ENCODE results near the gene NCAM1. TPM values are rescaled to one million over a fixed set of nuclear protein-coding genes. Genes with fewer than 3 reads are reported as not detected.

Gene NCAM1
- total and polyA plus RNA-seq, 9 of the 15 experiments (the other 6 are each of a cell fraction or from before 2014, with no cell fraction given) = 0.09 to 0.23 TPM; not detected in 7

DNA sequence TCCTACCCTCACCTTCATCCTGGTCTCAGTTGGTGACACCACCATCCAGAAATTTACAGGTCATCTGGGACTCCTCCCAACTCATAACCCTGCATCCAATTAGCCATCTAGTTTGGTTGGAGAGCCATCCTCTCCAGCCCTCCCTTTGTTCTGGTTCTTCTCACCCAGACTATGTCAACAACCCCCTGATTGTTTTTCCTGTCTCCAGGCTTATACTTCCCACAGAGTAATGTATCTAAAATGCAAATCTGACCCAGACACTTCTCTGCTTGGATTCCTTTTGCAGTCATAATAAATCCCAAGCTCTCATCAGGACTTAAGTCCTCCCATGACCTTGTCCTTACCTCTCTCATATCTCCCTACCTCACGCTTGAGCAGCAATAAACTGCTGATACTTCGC is 356.1 kb downstream of the NCAM1 start:
- Histone ChIP-seq H3K4me3 (no peak overlapping the region), H4K20me1 (replicated peaks; ENCODE audit: control insufficient read depth, insufficient read depth, low read length) (no peaks in the 10 kb centered on the region), H3K4me1 (replicated peaks in 1 of 2; ENCODE audit: control insufficient read depth in 2 of 2, insufficient read depth in 2 of 2, low read length in 2 of 2) (peaks cover 5 to 8% of the 10 kb centered on the region in 2 experiments; a peak in 4 of 5 replicates), H3K9me3 (replicated peaks; ENCODE audit: control insufficient read depth, insufficient read depth, low read depth, low read length) (no peaks in the 10 kb centered on the region), H2AFZ (ENCODE audit: low read depth, low read length) (no peak overlapping the region), H3K36me3 (ENCODE audit: control insufficient read depth, insufficient read depth, low read length) (no peaks in the 10 kb centered on the region), H3K27me3 (ENCODE audit: control insufficient read depth in 2 of 2, insufficient read depth in 2 of 2, low read length in 2 of 2) (no peaks in the 10 kb centered on the region), H3K9me1 (ENCODE audit: control insufficient read depth, insufficient read depth, low read length) (no peaks in the 10 kb centered on the region), H3K9ac (ENCODE audit: insufficient read depth in 1 of 2, low read depth in 2 of 2, low read length in 2 of 2) (no peak overlapping the region), H3K79me2 (ENCODE audit: control insufficient read depth, insufficient read depth, low read length) (peaks cover 6% of the 10 kb centered on the region; the same call in 2 of the 3 replicates), H3K4me2 (ENCODE audit: insufficient read depth, low read length) (no peak overlapping the region), H3K27ac (ENCODE audit: extremely low read depth, low read depth, low read length) (no peak overlapping the region)
- POLR2A ChIA-PET = no interaction called here
- no peak for ATAC-seq
- 68% methylated on average over 2 of the region's 2 CpGs for WGBS (ENCODE audit: insufficient coverage, low coverage, missing lambda C conversion rate)
- CTCF ChIA-PET (ENCODE audit: low intra/inter-chr PET ratio) = interaction anchor here (0.7 kb wide), 1 partner anchor 579 kb away, joined by 4 read pairs; no protein-coding TSS in a partner anchor
- BruUV-seq (replicated peaks) = no TSS peak
- no peak for FAIRE-seq
- in situ Hi-C loops (cut with MboI) (loop anchor here (25.0 kb wide), 2 partner anchors 220 to 945 kb away; no protein-coding TSS in a partner anchor), intact Hi-C loops (cut with micrococcal nuclease) (no loop called here)
- DNase-seq (ENCODE audit: extremely low read depth in 1 of 4, low spot score in 3 of 4) = no peak
- TF ChIP-seq CC2D1A (IDR thresholded peaks at IDR 0.05) (no peak), ZNF511 (CRISPR knock-in tag; IDR thresholded peaks at IDR 0.05) (no peak), RAD21 (CRISPR knock-in tag; conservative IDR thresholded peaks at IDR 0.05 in 1 of 2, IDR thresholded peaks at IDR 0.05 in 1 of 2) (no peak), ZBTB40 (IDR thresholded peaks at IDR 0.05) (no peak), ZBTB40 (CRISPR knock-in tag; IDR thresholded peaks at IDR 0.05) (no peak), MCM2 (IDR thresholded peaks at IDR 0.05; ENCODE audit: low read depth) (no peak)
- TF ChIP-seq, protein P1, sequence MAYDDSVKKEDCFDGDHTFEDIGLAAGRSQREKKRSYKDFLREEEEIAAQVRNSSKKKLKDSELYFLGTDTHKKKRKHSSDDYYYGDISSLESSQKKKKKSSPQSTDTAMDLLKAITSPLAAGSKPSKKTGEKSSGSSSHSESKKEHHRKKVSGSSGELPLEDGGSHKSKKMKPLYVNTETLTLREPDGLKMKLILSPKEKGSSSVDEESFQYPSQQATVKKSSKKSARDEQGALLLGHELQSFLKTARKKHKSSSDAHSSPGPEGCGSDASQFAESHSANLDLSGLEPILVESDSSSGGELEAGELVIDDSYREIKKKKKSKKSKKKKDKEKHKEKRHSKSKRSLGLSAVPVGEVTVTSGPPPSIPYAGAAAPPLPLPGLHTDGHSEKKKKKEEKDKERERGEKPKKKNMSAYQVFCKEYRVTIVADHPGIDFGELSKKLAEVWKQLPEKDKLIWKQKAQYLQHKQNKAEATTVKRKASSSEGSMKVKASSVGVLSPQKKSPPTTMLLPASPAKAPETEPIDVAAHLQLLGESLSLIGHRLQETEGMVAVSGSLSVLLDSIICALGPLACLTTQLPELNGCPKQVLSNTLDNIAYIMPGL (CRISPR knock-in tag; IDR thresholded peaks at IDR 0.05) = no peak
- TF ChIP-seq, protein P2, sequence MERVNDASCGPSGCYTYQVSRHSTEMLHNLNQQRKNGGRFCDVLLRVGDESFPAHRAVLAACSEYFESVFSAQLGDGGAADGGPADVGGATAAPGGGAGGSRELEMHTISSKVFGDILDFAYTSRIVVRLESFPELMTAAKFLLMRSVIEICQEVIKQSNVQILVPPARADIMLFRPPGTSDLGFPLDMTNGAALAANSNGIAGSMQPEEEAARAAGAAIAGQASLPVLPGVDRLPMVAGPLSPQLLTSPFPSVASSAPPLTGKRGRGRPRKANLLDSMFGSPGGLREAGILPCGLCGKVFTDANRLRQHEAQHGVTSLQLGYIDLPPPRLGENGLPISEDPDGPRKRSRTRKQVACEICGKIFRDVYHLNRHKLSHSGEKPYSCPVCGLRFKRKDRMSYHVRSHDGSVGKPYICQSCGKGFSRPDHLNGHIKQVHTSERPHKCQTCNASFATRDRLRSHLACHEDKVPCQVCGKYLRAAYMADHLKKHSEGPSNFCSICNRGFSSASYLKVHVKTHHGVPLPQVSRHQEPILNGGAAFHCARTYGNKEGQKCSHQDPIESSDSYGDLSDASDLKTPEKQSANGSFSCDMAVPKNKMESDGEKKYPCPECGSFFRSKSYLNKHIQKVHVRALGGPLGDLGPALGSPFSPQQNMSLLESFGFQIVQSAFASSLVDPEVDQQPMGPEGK (CRISPR knock-in tag; IDR thresholded peaks at IDR 0.05; ENCODE audit: borderline replicate concordance) = no peak

Data from K562 (cell line).